B cell (primary cell): ENCODE data around the gene CHADL. TPM values are rescaled to one million over a fixed set of nuclear protein-coding genes. Genes with fewer than 3 reads are reported as not detected.
"Not testable (repeated sequence)": the region's sequence is repeated elsewhere in the genome, so short reads cannot be mapped to it uniquely, and the experiment has no call there.

Source experiments
- ATAC-seq: fragments of 200-7000 bp; cut with Tn5 transposase; one replicate; pipeline ENCODE4 v1.10.0; 2021; ENCODE audit warnings: low read depth, mild to moderate bottlenecking, moderate number of reproducible peaks, moderate library complexity
- CTCF ChIA-PET: fragments of 350-600 bp; sonication (Branson Sonifier 250); formaldehyde crosslinking; loops from one replicate; lab custom pipeline; 2021; ENCODE audit warnings: antibody characterized with exemption, inconsistent platforms; lab: Charles Lee
- POLR2A ChIA-PET: fragments of 350-600 bp; sonication (Branson Sonifier 250); formaldehyde crosslinking; loops from one replicate; lab custom pipeline; 2021; ENCODE audit warnings: antibody characterized with exemption; lab: Charles Lee
- DNase-seq: peaks from one replicate; pipeline ENCODE4 v3.0.0; 2013
- H2AFZ ChIP-seq: 2 replicates; pipeline ENCODE4 v1.6.1; 2012; ENCODE audit warnings: mild to moderate bottlenecking, low read depth, low read length; ENCODE audit not compliant: insufficient read depth, poor library complexity, severe bottlenecking
- H3K27ac ChIP-seq, 2 donors: 1 replicate in 1 of 2; 2 replicates in 1 of 2; pipeline ENCODE4 v1.5.1; 2012 to 2013; ENCODE audit warnings: low read length in 2 of 2, mild to moderate bottlenecking in 2 of 2, moderate library complexity in 1 of 2
- H3K27me3 ChIP-seq, 4 experiments: fragments of 200-600 bp in 1 of 4; sonication (generic) in 1 of 4; replicated peaks in 1 of 4; 1 replicate in 2 of 4; 2 replicates in 2 of 4; pipeline versions ENCODE4 v1.6.1 to v1.7.0; 2013 to 2016; ENCODE audit warnings: low read length in 3 of 4, mild to moderate bottlenecking in 2 of 4, mixed read lengths in 1 of 4, moderate library complexity in 1 of 4; ENCODE audit not compliant: insufficient read depth in 4 of 4, control insufficient read depth in 3 of 4; ENCODE audit errors: control extremely low read depth in 1 of 4
- H3K36me3 ChIP-seq, 2 experiments: replicated peaks in 1 of 2; 1 replicate in 1 of 2; 2 replicates in 1 of 2; pipeline versions ENCODE4 v1.6.1 to v1.7.1; 2013; ENCODE audit warnings: low read length in 1 of 2; ENCODE audit not compliant: insufficient read depth in 2 of 2, control insufficient read depth in 1 of 2; ENCODE audit errors: control extremely low read depth in 1 of 2, extremely low read depth in 1 of 2
- H3K4me1 ChIP-seq, 2 donors: fragments of 200-600 bp in 1 of 2; sonication (generic) in 1 of 2; 1 replicate in 1 of 2; 2 replicates in 1 of 2; pipeline versions ENCODE4 v1.5.1 to v1.6.1; 2013 to 2017; ENCODE audit warnings: low read length in 2 of 2; ENCODE audit not compliant: control insufficient read depth in 2 of 2, insufficient read depth in 2 of 2
- H3K4me2 ChIP-seq: replicated peaks from 2 replicates; pipeline ENCODE3; 2012; ENCODE audit warnings: mild to moderate bottlenecking, low read depth, low read length; ENCODE audit not compliant: poor library complexity, severe bottlenecking
- H3K4me3 ChIP-seq, 5 experiments: fragments of 200-600 bp in 1 of 5; sonication (generic) in 1 of 5; 1 replicate in 3 of 5; 2 replicates in 2 of 5; pipeline versions ENCODE4 v1.5.1 to v1.7.0; 2011 to 2016; ENCODE audit warnings: low read length in 4 of 5, mild to moderate bottlenecking in 4 of 5, low read depth in 2 of 5, control low read depth in 1 of 5, moderate library complexity in 1 of 5; ENCODE audit not compliant: insufficient read depth in 1 of 5; ENCODE audit errors: control extremely low read depth in 1 of 5, extremely low read depth in 1 of 5
- H3K79me2 ChIP-seq: fragments of 200-600 bp; sonication (generic); one replicate; pipeline ENCODE4 v1.6.0; 2016; ENCODE audit warnings: low read length; ENCODE audit not compliant: control insufficient read depth, insufficient read depth
- H3K9ac ChIP-seq: fragments of 200-600 bp; sonication (generic); 2 replicates; pipeline ENCODE4 v1.6.1; 2017; ENCODE audit warnings: mild to moderate bottlenecking, low read length, moderate library complexity
- H3K9me3 ChIP-seq, 3 donors: one replicate each; pipeline versions ENCODE4 v1.6.1 to v1.7.1; 2013; ENCODE audit warnings: low read length in 2 of 3; ENCODE audit not compliant: control insufficient read depth in 2 of 3, insufficient read depth in 1 of 3; ENCODE audit errors: control extremely low read depth in 1 of 3
- H4K20me1 ChIP-seq: 2 replicates; pipeline ENCODE4 v1.6.0; 2012; ENCODE audit warnings: mild to moderate bottlenecking, low read length; ENCODE audit not compliant: insufficient read depth, control insufficient read depth, poor library complexity, severe bottlenecking
- H3K27ac Mint-ChIP-seq: one replicate; pipeline ENCODE4 v1.8.0; 2021; ENCODE audit warnings: mixed read lengths
- H3K27me3 Mint-ChIP-seq: one replicate; pipeline ENCODE4 v1.8.0; 2021; ENCODE audit warnings: mixed read lengths
- H3K4me1 Mint-ChIP-seq: one replicate; pipeline ENCODE4 v1.8.0; 2021; ENCODE audit warnings: mixed read lengths
- H3K4me3 Mint-ChIP-seq: one replicate; pipeline ENCODE4 v1.8.0; 2021; ENCODE audit warnings: mixed read lengths
- H3K9me3 Mint-ChIP-seq: one replicate; pipeline ENCODE4 v1.8.0; 2022; ENCODE audit warnings: mixed read lengths; ENCODE audit not compliant: insufficient read depth
- CTCF ChIP-seq: fragments of 200-600 bp; IDR thresholded peaks from one replicate; pipeline ENCODE4 v1.8.0; 2022; ENCODE audit warnings: antibody characterized with exemption, mild to moderate bottlenecking
- EZH2 ChIP-seq: IDR thresholded peaks from 2 replicates; pipeline ENCODE4 v1.6.1; 2012; ENCODE audit warnings: borderline replicate concordance, low read depth, mild to moderate bottlenecking, moderate library complexity, low read length; ENCODE audit not compliant: insufficient read depth, poor library complexity, severe bottlenecking
- WGBS: methylation state at CpG from one replicate; pipeline ENCODE4 v1.1.5; 2013; ENCODE audit warnings: missing lambda C conversion rate; ENCODE audit not compliant: insufficient coverage; 5-methylcytosine and 5-hydroxymethylcytosine counted together
- intact Hi-C: fragments of 100-400 bp; cut with micrococcal nuclease; formaldehyde crosslinking; loops from one replicate; pipeline ENCODE4 v1.10.0; 2022
- polyA plus RNA-seq: library from polyadenylated mRNA; depleted of rRNA; stranded (reverse); fragments of >200 nt; gene quantifications from 2 replicates; pipeline ENCODE4 v1.2.3, GENCODE V29; 2012
- total RNA-seq, 2 donors: library from RNA; stranded (reverse); fragments of 120-200 nt in 1 of 2; gene quantifications; 1 replicate in 1 of 2; 2 replicates in 1 of 2; pipeline versions ENCODE4 v1.2.3 to v1.2.4, GENCODE V29; 2013 to 2022

The CHADL gene
- total and polyA plus RNA-seq, 2 donors (not counting 1 experiment from before 2014, with no cell fraction given): 0.07 to 0.59 TPM

- H3K4me2 ChIP-seq: no peak overlapping the region
- H4K20me1 ChIP-seq: no peaks in the 10 kb centered on the region
- no peak overlapping the region for H3K9ac ChIP-seq
- H3K9me3 ChIP-seq: no peaks in the 10 kb centered on the region
- H3K79me2 ChIP-seq: no peaks in the 10 kb centered on the region
- H3K27me3 ChIP-seq: no peaks in the 10 kb centered on the region
- WGBS: 97% methylated on average over 12 of the region's 12 CpGs
- H3K4me1 Mint-ChIP-seq: no peaks in the 10 kb centered on the region
- no peak overlapping the region for H3K4me3 ChIP-seq
- H2AFZ ChIP-seq: no peak overlapping the region
- intact Hi-C loops: no loop called here
- H3K9me3 Mint-ChIP-seq: no peaks in the 10 kb centered on the region
- ATAC-seq (no peak), DNase-seq (no peak)
- H3K4me1 ChIP-seq: no peaks in the 10 kb centered on the region
- no peak overlapping the region for H3K27ac Mint-ChIP-seq
- no peak overlapping the region for H3K4me3 Mint-ChIP-seq
- no peak overlapping the region for H3K27ac ChIP-seq
- CTCF ChIA-PET: interaction anchor here (1.5 kb wide), 1 partner anchor 40 kb away, joined by 3 read pairs; the partner anchor contains the start of gene ZC3H7B
- POLR2A ChIA-PET: no interaction called here
- peaks cover 5 to 75% of the 10 kb centered on the region in 2 experiments for H3K36me3 ChIP-seq
- H3K27me3 Mint-ChIP-seq: no peaks in the 10 kb centered on the region
- TF ChIP-seq EZH2 (no peak), CTCF (no peak)
Measured at GRCh38 chr22:41261541-41262249, 21.0 kb upstream of the CHADL start.

- no peak overlapping the region for H3K27ac Mint-ChIP-seq
- H3K4me3 Mint-ChIP-seq: no peak overlapping the region
- Histone ChIP-seq H3K4me3 (no peak overlapping the region), H3K4me1 (no peaks in the 10 kb centered on the region), H3K27ac (no peak overlapping the region), H3K36me3 (peaks cover 2 to 81% of the 10 kb centered on the region in 2 experiments), H4K20me1 (no peaks in the 10 kb centered on the region), H3K9me3 (no peaks in the 10 kb centered on the region), H3K4me2 (no peak overlapping the region), H2AFZ (no peak overlapping the region), H3K9ac (no peak overlapping the region), H3K79me2 (no peaks in the 10 kb centered on the region), H3K27me3 (no peaks in the 10 kb centered on the region)
- ChIA-PET POLR2A (no interaction called here), CTCF (no interaction called here)
- H3K4me1 Mint-ChIP-seq: no peaks in the 10 kb centered on the region
- 98% methylated on average over 7 of the region's 7 CpGs for WGBS
- no peaks in the 10 kb centered on the region for H3K27me3 Mint-ChIP-seq
- intact Hi-C loops: no loop called here
- no peak for DNase-seq
- no peaks in the 10 kb centered on the region for H3K9me3 Mint-ChIP-seq
- TF ChIP-seq CTCF (no peak), EZH2 (no peak)
- ATAC-seq: no peak
Measured at GRCh38 chr22:41260871-41261270, 20.1 kb upstream of the CHADL start.

GRCh38 chr22:41259756-41260155 is 19.0 kb upstream of the CHADL start:
- H3K4me3 Mint-ChIP-seq, POLR2A ChIA-PET, H3K4me1 Mint-ChIP-seq, H3K27me3 ChIP-seq, ATAC-seq, H3K27ac Mint-ChIP-seq, H2AFZ ChIP-seq, CTCF ChIA-PET, H3K4me2 ChIP-seq, H3K4me1 ChIP-seq, H3K9me3 ChIP-seq, H3K9ac ChIP-seq, H3K4me3 ChIP-seq, H3K27ac ChIP-seq, intact Hi-C loops, DNase-seq, H4K20me1 ChIP-seq, H3K27me3 Mint-ChIP-seq, H3K79me2 ChIP-seq, H3K9me3 Mint-ChIP-seq: not testable (repeated sequence)
- WGBS: 100% methylated on average over 2 of the region's 4 CpGs
- peaks cover 2 to 81% of the 10 kb centered on the region in 2 experiments for H3K36me3 ChIP-seq
